Forelimb muscle (tissue), 1 donor: ENCODE data around the gene DDX11. TPM values are rescaled to one million over a fixed set of nuclear protein-coding genes. Genes with fewer than 3 reads are reported as not detected.
A peak's percentile ranks its signal among the peaks of the same experiment; 100 is the strongest.
"Not testable (repeated sequence)": the region's sequence is repeated elsewhere in the genome, so short reads cannot be mapped to it uniquely, and the experiment has no call there.

Source experiments
- DNase-seq: peaks from one replicate; pipeline ENCODE4 v3.0.0-alpha.2; 2013; ENCODE audit warnings: low read depth
- polyA plus RNA-seq: library from polyadenylated mRNA; unstranded; fragments of 120-200 nt; gene quantifications from one replicate; pipeline ENCODE4 v1.2.1, GENCODE V29; 2013; ENCODE audit not compliant: insufficient read length

Gene DDX11
- 28.1 TPM for polyA plus RNA-seq

- DNase-seq: peak; percentile 52
Observed at GRCh38 chr12:31073527-31074332, at the start of gene DDX11. Gene DDX11 (plus strand): TSS chr12:31073860. CDS start chr12:31078394, 4,534 bp downstream.

- DNase-seq: no peak
Observed at GRCh38 chr12:31026202-31026601, 47.5 kb upstream of the DDX11 start.

- DNase-seq: not testable (repeated sequence)
Observed at GRCh38 chr12:31027006-31027405, 46.7 kb upstream of the DDX11 start.

- DNase-seq: no peak
Observed at GRCh38 chr12:31029468-31029867, 44.2 kb upstream of the DDX11 start.

GRCh38 chr12:31029916-31030562 is 43.6 kb upstream of the DDX11 start:
- DNase-seq: no peak

- DNase-seq: no peak
Observed at GRCh38 chr12:31031951-31032335, 41.7 kb upstream of the DDX11 start.

GRCh38 chr12:31033146-31033545 is 40.5 kb upstream of the DDX11 start:
- DNase-seq: no peak

- DNase-seq: no peak
Observed at GRCh38 chr12:31033681-31034080, 40.0 kb upstream of the DDX11 start.

- no peak for DNase-seq
Observed at GRCh38 chr12:31034372-31034771, 39.3 kb upstream of the DDX11 start.

- no peak for DNase-seq
Observed at GRCh38 chr12:31035226-31035625, 38.4 kb upstream of the DDX11 start.

GRCh38 chr12:31035967-31036665 is 37.5 kb upstream of the DDX11 start:
- DNase-seq: no peak

- DNase-seq: no peak
Observed at GRCh38 chr12:31037028-31037427, 36.6 kb upstream of the DDX11 start.

- DNase-seq: no peak
Observed at GRCh38 chr12:31037931-31038330, 35.7 kb upstream of the DDX11 start.

- DNase-seq: no peak
Observed at GRCh38 chr12:31041033-31041564, 32.6 kb upstream of the DDX11 start.

- DNase-seq: not testable (repeated sequence)
Observed at GRCh38 chr12:31050143-31050542, 23.5 kb upstream of the DDX11 start.

- DNase-seq: not testable (repeated sequence)
Observed at GRCh38 chr12:31050548-31050947, 23.1 kb upstream of the DDX11 start.

GRCh38 chr12:31051692-31052091 is 22.0 kb upstream of the DDX11 start:
- not testable (repeated sequence) for DNase-seq

GRCh38 chr12:31052121-31052520 is 21.5 kb upstream of the DDX11 start:
- DNase-seq: not testable (repeated sequence)

GRCh38 chr12:31052666-31053439 is 20.8 kb upstream of the DDX11 start:
- not testable (repeated sequence) for DNase-seq

GRCh38 chr12:31053944-31054343 is 19.7 kb upstream of the DDX11 start:
- not testable (repeated sequence) for DNase-seq

GRCh38 chr12:31057671-31058070 is 16.0 kb upstream of the DDX11 start:
- DNase-seq: no peak
